SU-DHL-6 (cell line): ENCODE measurements around the gene PGGHG.

Experiments used
- CTCF ChIP-seq: fragments of 200-600 bp; sonication (generic); IDR thresholded peaks from one replicate; pipeline ENCODE4 v1.5.1; 2017; ENCODE audit warnings: antibody characterized with exemption, mild to moderate bottlenecking, low read length, moderate library complexity; ENCODE audit not compliant: insufficient read depth, poor library complexity, severe bottlenecking
- EZH2phosphoT487 ChIP-seq: fragments of 200-600 bp; sonication (generic), shearing (Covaris generic); conservative IDR thresholded peaks from 2 replicates; pipeline ENCODE4 v1.6.1; 2018; ENCODE audit warnings: mild to moderate bottlenecking, antibody characterized with exemption, low read length, moderate library complexity, mixed read lengths

- TF ChIP-seq EZH2phosphoT487: no peak
- no peak for TF ChIP-seq CTCF
These were observed 19.6 kb upstream of the PGGHG start for GRCh38 chr11:269146-269890.
